ENCODE measurements around the gene CDK5R2.
A peak's percentile ranks its signal among the peaks of the same experiment; 100 is the strongest.

Gene CDK5R2

GRCh38 chr2:218963601-218964000 lies 4.1 kb downstream of the CDK5R2 start:
- Histone ChIP-seq H3K9ac (ENCODE audit: low read depth, low read length) (peak overlapping the region; percentile 21; the same call in 1 of the 2 replicates), H3K36me3 (ENCODE audit: insufficient read depth, low read depth, low read length) (no peaks in the 10 kb centered on the region), H3K27me3 (ENCODE audit: insufficient read depth, low read length) (peaks cover 69% of the 10 kb centered on the region), H3K4me3 (ENCODE audit: low read length) (peak overlapping the region; percentile 34; the same call in 1 of the 2 replicates), H3K27ac (ENCODE audit: low read length) (no peak overlapping the region), H3K9me3 (ENCODE audit: insufficient read depth, low read depth, low read length) (no peaks in the 10 kb centered on the region), H3K4me1 (ENCODE audit: insufficient read depth, low read length) (peaks cover 15% of the 10 kb centered on the region)

GRCh38 chr2:218964041-218964771 lies 4.7 kb downstream of the CDK5R2 start:
- Histone ChIP-seq H3K27me3 (ENCODE audit: insufficient read depth, low read length) (peaks cover 66% of the 10 kb centered on the region), H3K9me3 (ENCODE audit: insufficient read depth, low read depth, low read length) (no peaks in the 10 kb centered on the region), H3K9ac (ENCODE audit: low read depth, low read length) (no peak overlapping the region), H3K4me1 (ENCODE audit: insufficient read depth, low read length) (peaks cover 15% of the 10 kb centered on the region), H3K27ac (ENCODE audit: low read length) (no peak overlapping the region), H3K36me3 (ENCODE audit: insufficient read depth, low read depth, low read length) (no peaks in the 10 kb centered on the region), H3K4me3 (ENCODE audit: low read length) (no peak overlapping the region)

GRCh38 chr2:218970894-218971293 lies 11.4 kb downstream of the CDK5R2 start:
- no peaks in the 10 kb centered on the region for H3K36me3 ChIP-seq (ENCODE audit: insufficient read depth, low read depth, low read length)
- peaks cover 77% of the 10 kb centered on the region for H3K27me3 ChIP-seq (ENCODE audit: insufficient read depth, low read length)
- no peaks in the 10 kb centered on the region for H3K4me1 ChIP-seq (ENCODE audit: insufficient read depth, low read length)
- H3K27ac ChIP-seq (ENCODE audit: low read length) = no peak overlapping the region
- no peaks in the 10 kb centered on the region for H3K9me3 ChIP-seq (ENCODE audit: insufficient read depth, low read depth, low read length)
- no peak overlapping the region for H3K9ac ChIP-seq (ENCODE audit: low read depth, low read length)
- no peak overlapping the region for H3K4me3 ChIP-seq (ENCODE audit: low read length)

- no peak overlapping the region for H3K27ac ChIP-seq (ENCODE audit: low read length)
- peaks cover 90% of the 10 kb centered on the region for H3K27me3 ChIP-seq (ENCODE audit: insufficient read depth, low read length)
- H3K4me1 ChIP-seq (ENCODE audit: insufficient read depth, low read length) = peaks cover 3% of the 10 kb centered on the region; the same call in 1 of the 2 replicates
- no peak overlapping the region for H3K4me3 ChIP-seq (ENCODE audit: low read length)
- no peak overlapping the region for H3K9ac ChIP-seq (ENCODE audit: low read depth, low read length)
- H3K9me3 ChIP-seq (ENCODE audit: insufficient read depth, low read depth, low read length) = no peaks in the 10 kb centered on the region
- H3K36me3 ChIP-seq (ENCODE audit: insufficient read depth, low read depth, low read length) = no peaks in the 10 kb centered on the region
Measured at GRCh38 chr2:218975060-218975777, 15.8 kb downstream of the CDK5R2 start.

GRCh38 chr2:218979846-218980734 lies 20.6 kb downstream of the CDK5R2 start:
- H3K27ac ChIP-seq (ENCODE audit: low read length) = no peak overlapping the region
- H3K9ac ChIP-seq (ENCODE audit: low read depth, low read length) = no peak overlapping the region
- peaks cover 99% of the 10 kb centered on the region for H3K27me3 ChIP-seq (ENCODE audit: insufficient read depth, low read length)
- H3K4me1 ChIP-seq (ENCODE audit: insufficient read depth, low read length) = peaks cover 3% of the 10 kb centered on the region; the same call in 1 of the 2 replicates
- H3K4me3 ChIP-seq (ENCODE audit: low read length) = peak overlapping the region; percentile 43; the same call in 1 of the 2 replicates
- H3K9me3 ChIP-seq (ENCODE audit: insufficient read depth, low read depth, low read length) = peaks cover 9% of the 10 kb centered on the region; the same call in 1 of the 2 replicates
- no peaks in the 10 kb centered on the region for H3K36me3 ChIP-seq (ENCODE audit: insufficient read depth, low read depth, low read length)

- Histone ChIP-seq H3K27me3 (ENCODE audit: insufficient read depth, low read length) (peaks cover 99% of the 10 kb centered on the region), H3K4me3 (ENCODE audit: low read length) (no peak overlapping the region; the same call in 1 of the 2 replicates), H3K9me3 (ENCODE audit: insufficient read depth, low read depth, low read length) (peaks cover 9% of the 10 kb centered on the region; the same call in 1 of the 2 replicates), H3K9ac (ENCODE audit: low read depth, low read length) (no peak overlapping the region), H3K27ac (ENCODE audit: low read length) (no peak overlapping the region), H3K4me1 (ENCODE audit: insufficient read depth, low read length) (peaks cover 3% of the 10 kb centered on the region; the same call in 1 of the 2 replicates), H3K36me3 (ENCODE audit: insufficient read depth, low read depth, low read length) (no peaks in the 10 kb centered on the region)
Measured at GRCh38 chr2:218980735-218981389, 21.4 kb downstream of the CDK5R2 start.

GRCh38 chr2:218981390-218981880 lies 22.0 kb downstream of the CDK5R2 start:
- Histone ChIP-seq H3K4me1 (ENCODE audit: insufficient read depth, low read length) (peaks cover 3% of the 10 kb centered on the region; the same call in 1 of the 2 replicates), H3K27ac (ENCODE audit: low read length) (no peak overlapping the region), H3K36me3 (ENCODE audit: insufficient read depth, low read depth, low read length) (no peaks in the 10 kb centered on the region), H3K9ac (ENCODE audit: low read depth, low read length) (no peak overlapping the region), H3K4me3 (ENCODE audit: low read length) (no peak overlapping the region), H3K27me3 (ENCODE audit: insufficient read depth, low read length) (peaks cover 99% of the 10 kb centered on the region), H3K9me3 (ENCODE audit: insufficient read depth, low read depth, low read length) (peaks cover 9% of the 10 kb centered on the region; the same call in 1 of the 2 replicates)

GRCh38 chr2:218981881-218982585 lies 22.6 kb downstream of the CDK5R2 start:
- Histone ChIP-seq H3K4me3 (ENCODE audit: low read length) (no peak overlapping the region), H3K9ac (ENCODE audit: low read depth, low read length) (no peak overlapping the region), H3K4me1 (ENCODE audit: insufficient read depth, low read length) (peaks cover 3% of the 10 kb centered on the region; the same call in 1 of the 2 replicates), H3K36me3 (ENCODE audit: insufficient read depth, low read depth, low read length) (no peaks in the 10 kb centered on the region), H3K27me3 (ENCODE audit: insufficient read depth, low read length) (peaks cover 99% of the 10 kb centered on the region), H3K9me3 (ENCODE audit: insufficient read depth, low read depth, low read length) (peaks cover 9% of the 10 kb centered on the region; the same call in 1 of the 2 replicates), H3K27ac (ENCODE audit: low read length) (no peak overlapping the region)

- Histone ChIP-seq H3K36me3 (ENCODE audit: insufficient read depth, low read depth, low read length) (no peaks in the 10 kb centered on the region), H3K27me3 (ENCODE audit: insufficient read depth, low read length) (peaks cover 99% of the 10 kb centered on the region), H3K9me3 (ENCODE audit: insufficient read depth, low read depth, low read length) (peaks cover 9% of the 10 kb centered on the region; the same call in 1 of the 2 replicates), H3K9ac (ENCODE audit: low read depth, low read length) (no peak overlapping the region), H3K4me3 (ENCODE audit: low read length) (no peak overlapping the region), H3K4me1 (ENCODE audit: insufficient read depth, low read length) (peaks cover 3% of the 10 kb centered on the region; the same call in 1 of the 2 replicates), H3K27ac (ENCODE audit: low read length) (no peak overlapping the region)
Measured at GRCh38 chr2:218982586-218983262, 23.3 kb downstream of the CDK5R2 start.

Measured in iPS-20b (cell line).